ENCODE measurements around the gene CHST7.

The CHST7 gene

DNA sequence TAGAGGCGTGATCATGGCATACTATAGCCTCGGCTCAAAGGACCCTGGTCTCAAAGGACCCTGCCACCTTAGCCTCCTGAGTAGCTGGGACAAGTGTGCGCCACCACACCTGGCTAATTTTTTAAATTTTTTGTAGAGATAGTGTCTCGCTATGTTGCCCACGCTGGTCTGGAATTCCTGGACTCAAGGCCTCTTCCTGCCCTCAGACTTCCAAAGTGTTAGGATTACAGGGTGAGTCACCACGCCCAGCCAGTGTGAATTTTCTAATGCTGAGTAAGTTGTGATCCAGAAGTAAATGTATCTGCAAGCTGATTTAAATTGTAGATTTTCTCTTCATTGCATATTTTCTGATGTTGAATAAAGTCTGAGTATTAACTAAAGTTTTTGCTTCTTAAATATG lies 25.7 kb upstream of the CHST7 start:
- no peak overlapping the region for H3K27ac ChIP-seq
- TF ChIP-seq ZFX (IDR thresholded peaks at IDR 0.05; ENCODE audit: borderline replicate concordance), result no peak
- TF ChIP-seq, protein P1, sequence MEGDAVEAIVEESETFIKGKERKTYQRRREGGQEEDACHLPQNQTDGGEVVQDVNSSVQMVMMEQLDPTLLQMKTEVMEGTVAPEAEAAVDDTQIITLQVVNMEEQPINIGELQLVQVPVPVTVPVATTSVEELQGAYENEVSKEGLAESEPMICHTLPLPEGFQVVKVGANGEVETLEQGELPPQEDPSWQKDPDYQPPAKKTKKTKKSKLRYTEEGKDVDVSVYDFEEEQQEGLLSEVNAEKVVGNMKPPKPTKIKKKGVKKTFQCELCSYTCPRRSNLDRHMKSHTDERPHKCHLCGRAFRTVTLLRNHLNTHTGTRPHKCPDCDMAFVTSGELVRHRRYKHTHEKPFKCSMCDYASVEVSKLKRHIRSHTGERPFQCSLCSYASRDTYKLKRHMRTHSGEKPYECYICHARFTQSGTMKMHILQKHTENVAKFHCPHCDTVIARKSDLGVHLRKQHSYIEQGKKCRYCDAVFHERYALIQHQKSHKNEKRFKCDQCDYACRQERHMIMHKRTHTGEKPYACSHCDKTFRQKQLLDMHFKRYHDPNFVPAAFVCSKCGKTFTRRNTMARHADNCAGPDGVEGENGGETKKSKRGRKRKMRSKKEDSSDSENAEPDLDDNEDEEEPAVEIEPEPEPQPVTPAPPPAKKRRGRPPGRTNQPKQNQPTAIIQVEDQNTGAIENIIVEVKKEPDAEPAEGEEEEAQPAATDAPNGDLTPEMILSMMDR (IDR thresholded peaks at IDR 0.05), result no peak

DNA sequence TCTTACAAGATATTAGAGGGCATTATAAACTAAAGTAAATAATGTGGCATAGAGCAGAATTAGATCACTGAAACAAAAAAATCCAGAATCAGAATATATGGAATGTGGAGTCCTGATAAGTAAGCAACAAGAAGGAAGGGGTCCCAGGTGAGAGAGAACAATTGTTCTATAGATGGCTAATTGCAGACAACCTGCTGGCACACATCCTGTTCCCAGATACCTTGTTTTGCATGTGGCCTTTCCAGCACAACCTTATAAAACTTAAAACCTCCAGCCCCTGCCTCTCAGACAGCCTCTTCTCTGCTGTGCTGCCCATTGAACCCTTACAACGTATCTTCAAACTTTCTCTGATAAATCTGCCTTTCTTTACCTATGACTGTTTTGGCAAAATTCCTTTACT lies 23.7 kb upstream of the CHST7 start:
- H3K27ac ChIP-seq, result no peak overlapping the region
- TF ChIP-seq ZFX (IDR thresholded peaks at IDR 0.05; ENCODE audit: borderline replicate concordance), result no peak
- TF ChIP-seq, protein P1 (IDR thresholded peaks at IDR 0.05), result no peak

DNA sequence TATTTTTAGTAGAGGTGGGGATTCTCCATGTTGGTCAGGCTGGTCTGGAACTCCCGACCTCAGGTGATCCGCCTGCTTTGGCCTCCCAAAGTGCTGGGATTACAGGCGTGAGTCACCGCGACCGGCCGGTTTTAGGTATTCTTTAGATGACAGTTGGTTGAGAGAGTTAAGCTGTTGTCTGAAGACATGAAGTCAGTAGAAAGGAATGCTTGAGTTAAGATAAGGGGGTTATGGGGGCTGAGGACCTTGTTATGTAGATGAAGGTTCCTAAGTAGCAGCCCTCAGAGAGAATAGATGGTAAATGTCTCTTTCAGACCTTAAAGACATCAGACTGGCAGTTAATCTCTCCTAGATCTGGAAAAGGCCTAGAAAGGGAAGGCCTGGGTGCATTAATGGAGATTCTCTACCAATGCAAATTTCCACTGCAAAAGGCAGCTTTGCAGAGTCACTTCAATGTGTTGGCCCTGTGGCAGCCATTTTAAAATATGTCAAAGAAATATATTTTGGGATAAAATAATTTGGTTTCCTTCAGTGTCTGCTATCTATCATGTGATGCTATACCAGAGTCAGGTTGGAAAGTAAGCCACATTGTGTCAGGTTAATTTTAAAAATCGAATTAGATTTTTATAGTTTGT lies 22.0 kb upstream of the CHST7 start:
- TF ChIP-seq, protein P1 (IDR thresholded peaks at IDR 0.05), result no peak
- TF ChIP-seq ZFX (IDR thresholded peaks at IDR 0.05; ENCODE audit: borderline replicate concordance), result no peak
- no peak overlapping the region for H3K27ac ChIP-seq

DNA sequence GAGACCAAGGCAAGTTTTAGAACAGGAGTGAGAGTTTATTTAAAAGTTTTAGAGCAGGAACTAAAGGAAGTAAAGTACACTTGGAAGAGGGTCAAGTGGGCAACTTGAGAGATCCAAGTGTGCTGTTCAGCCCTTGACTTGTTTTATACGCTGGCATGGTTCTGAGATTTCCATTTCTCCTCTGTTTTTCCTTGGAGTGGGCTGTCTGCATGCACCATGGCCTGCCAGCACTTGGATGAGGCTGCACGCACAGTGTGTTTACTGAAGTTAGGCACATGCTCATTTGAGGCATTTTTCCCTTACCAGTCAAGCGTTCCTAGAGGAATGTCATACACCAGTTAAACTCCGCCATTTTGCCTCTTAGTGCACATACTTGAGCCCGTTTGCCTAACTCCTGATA lies 19.6 kb upstream of the CHST7 start:
- H3K27ac ChIP-seq, result no peak overlapping the region
- TF ChIP-seq, protein P1 (IDR thresholded peaks at IDR 0.05), result no peak
- TF ChIP-seq ZFX (IDR thresholded peaks at IDR 0.05; ENCODE audit: borderline replicate concordance), result no peak

DNA sequence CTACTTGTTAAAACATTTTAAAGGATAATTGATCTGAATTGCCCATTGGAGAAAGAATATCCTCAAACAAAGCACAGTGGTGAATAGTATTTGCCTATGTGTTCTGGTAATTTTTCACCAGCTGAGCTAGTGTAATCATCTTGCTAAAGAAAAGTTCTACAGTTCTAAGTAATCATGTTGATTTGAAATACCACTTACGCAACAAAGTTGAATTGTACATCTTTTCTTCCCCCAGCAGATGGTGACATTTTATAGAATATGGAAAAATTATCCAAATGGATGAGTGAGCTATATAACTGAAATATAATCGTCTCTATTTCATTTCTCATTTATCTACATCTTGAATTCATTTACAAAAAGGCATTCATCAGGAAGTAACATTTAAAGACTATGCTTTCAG lies 18.6 kb upstream of the CHST7 start:
- no peak overlapping the region for H3K27ac ChIP-seq
- TF ChIP-seq, protein P1 (IDR thresholded peaks at IDR 0.05), result no peak
- no peak for TF ChIP-seq ZFX (IDR thresholded peaks at IDR 0.05; ENCODE audit: borderline replicate concordance)

DNA sequence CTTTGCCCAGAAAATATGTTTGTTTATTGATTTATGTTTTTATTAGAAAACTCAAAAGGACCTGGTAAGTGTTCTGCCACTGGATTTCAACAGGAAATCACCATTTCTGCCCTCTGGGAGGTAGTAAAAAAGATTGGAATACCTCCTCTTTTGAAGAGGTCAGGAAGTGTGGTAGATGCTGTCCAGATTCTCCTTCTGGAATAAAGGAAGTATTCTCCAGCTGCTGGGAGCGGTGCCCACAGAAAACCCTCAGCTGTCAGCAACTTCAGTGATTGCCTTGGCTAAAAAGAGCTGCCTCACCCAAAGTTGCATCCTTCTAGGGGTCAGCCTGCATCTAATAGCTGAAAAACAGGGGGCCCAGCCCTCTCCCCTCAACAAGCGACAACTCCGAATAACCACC lies 14.5 kb upstream of the CHST7 start:
- no peak overlapping the region for H3K27ac ChIP-seq
- TF ChIP-seq ZFX (IDR thresholded peaks at IDR 0.05; ENCODE audit: borderline replicate concordance), result no peak
- TF ChIP-seq, protein P1 (IDR thresholded peaks at IDR 0.05), result no peak

DNA sequence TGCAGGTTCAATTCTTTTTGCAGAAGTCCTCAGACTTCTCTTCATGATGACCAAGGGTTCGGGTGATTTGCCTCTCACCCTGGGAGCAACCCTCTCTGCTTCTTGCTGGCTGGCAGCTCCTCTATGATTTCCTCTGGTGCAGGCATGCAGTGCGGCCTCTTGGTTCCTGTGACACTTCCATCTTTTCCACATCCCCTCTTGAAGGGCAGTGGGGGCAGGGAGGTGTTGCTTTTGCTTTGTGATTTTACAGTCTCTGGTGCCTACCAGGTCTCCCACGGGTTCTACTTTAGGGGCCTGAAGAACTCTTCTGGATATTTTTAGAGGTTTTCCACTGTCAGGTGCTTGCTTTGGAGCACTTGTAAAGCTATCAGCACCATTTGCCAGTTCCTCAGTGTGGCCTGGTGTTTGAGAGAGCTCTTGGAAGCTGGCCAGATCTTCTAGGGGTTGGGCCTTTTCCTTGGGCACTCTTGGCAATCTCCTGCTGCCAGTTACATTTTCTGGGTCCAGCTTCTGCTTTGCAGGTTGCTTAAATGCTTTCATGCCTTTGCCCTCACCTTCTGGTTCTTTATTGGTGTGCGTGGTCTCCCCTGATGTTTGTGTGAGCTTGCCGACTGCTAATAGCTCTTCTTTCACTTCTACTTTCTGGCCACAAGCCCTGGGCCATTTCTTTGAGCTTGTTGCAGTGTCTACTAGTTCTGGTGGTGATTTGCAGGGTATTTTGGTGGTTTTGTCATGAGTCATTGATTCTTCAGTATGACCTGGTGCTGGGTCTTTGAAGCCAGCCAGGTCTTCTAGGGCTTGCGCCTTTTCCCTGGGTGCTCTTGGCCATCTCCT lies 11.5 kb upstream of the CHST7 start:
- TF ChIP-seq ZFX (IDR thresholded peaks at IDR 0.05; ENCODE audit: borderline replicate concordance), result no peak
- TF ChIP-seq, protein P1 (IDR thresholded peaks at IDR 0.05), result no peak
- no peak overlapping the region for H3K27ac ChIP-seq
